GM19328 (cell line): ENCODE measurements around the gene TMC3.

Experiments used
- ATAC-seq: cut with Tn5 transposase; IDR thresholded peaks from one replicate; pipeline ENCODE4 v1.9.1; 2021; ENCODE audit warnings: mild to moderate bottlenecking, moderate library complexity; ENCODE audit not compliant: unreplicated experiment

TMC3 gene

GRCh38 chr15:81282911-81283310 is 91.1 kb downstream of the TMC3 start:
- no peak for ATAC-seq

GRCh38 chr15:81282606-81282895 is 91.5 kb downstream of the TMC3 start:
- ATAC-seq = no peak

GRCh38 chr15:81281766-81282605 is 92.0 kb downstream of the TMC3 start:
- no peak for ATAC-seq

GRCh38 chr15:81281456-81281735 is 92.6 kb downstream of the TMC3 start:
- no peak for ATAC-seq
